PC-3 (cell line): ENCODE data around the gene ANKRD35.

Source experiments
- CTCF ChIP-seq: fragments of 300-600 bp; sonication (generic); conservative IDR thresholded peaks from 2 replicates; pipeline ENCODE4 v1.5.1; 2017; ENCODE audit warnings: antibody characterized with exemption, low read depth, mild to moderate bottlenecking, low read length
- EZH2 ChIP-seq: fragments of 300-600 bp; sonication (generic); IDR thresholded peaks from one replicate; pipeline ENCODE4 v1.6.1; 2017; ENCODE audit warnings: antibody characterized with exemption, mild to moderate bottlenecking, low read length; ENCODE audit not compliant: unreplicated experiment
- EZH2phosphoT487 ChIP-seq: fragments of 300-600 bp; sonication (generic); IDR thresholded peaks from 2 replicates; pipeline ENCODE4 v1.6.1; 2018; ENCODE audit warnings: mild to moderate bottlenecking, antibody characterized with exemption, low read length, borderline replicate concordance

DNA sequence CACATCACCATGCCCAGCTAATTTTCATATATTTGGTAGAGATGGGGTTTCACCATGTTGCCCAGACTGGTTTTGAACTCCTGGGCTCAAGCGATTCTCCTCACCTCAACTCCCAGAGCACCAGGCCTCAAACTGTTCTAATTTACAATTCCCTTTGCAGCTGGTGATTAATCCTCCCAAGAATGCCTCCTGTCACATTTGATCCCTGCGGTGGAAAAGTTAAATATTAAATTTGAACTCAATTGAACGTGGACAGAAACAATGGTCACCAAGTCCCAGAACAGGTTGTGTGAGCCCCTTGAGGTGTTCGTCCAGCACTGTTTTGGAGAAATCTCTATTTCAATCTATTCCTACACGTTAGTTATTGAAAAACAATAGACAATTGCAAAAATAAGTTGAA, 2.0 kb upstream of the ANKRD35 start:
- TF ChIP-seq CTCF = no peak
- TF ChIP-seq EZH2 = no peak
- TF ChIP-seq EZH2phosphoT487 = no peak
